H1 (cell line): ENCODE measurements around the gene WDR45B. TPM values are rescaled to one million over a fixed set of nuclear protein-coding genes. Genes with fewer than 3 reads are reported as not detected.

Source experiments
- CTCF ChIA-PET: fragments of 300-600 bp; sonication (Branson Sonifier 250); formaldehyde crosslinking; loops from one replicate; lab custom pipeline; 2021; ENCODE audit not compliant: partially characterized antibody; lab: Charles Lee
- POLR2A ChIA-PET: fragments of 300-600 bp; sonication (Branson Sonifier 250); formaldehyde crosslinking; loops from one replicate; lab custom pipeline; 2021; ENCODE audit warnings: inconsistent platforms; ENCODE audit not compliant: partially characterized antibody; lab: Charles Lee
- DNase-seq, 2 experiments: peaks; one replicate each; pipeline versions ENCODE4 v3.0.0 to v3.0.0-alpha.2; 2010 to 2022; ENCODE audit warnings: low spot score in 2 of 2, low read depth in 1 of 2, mixed read lengths in 1 of 2
- FAIRE-seq: peaks from 2 replicates; lab custom pipeline; 2011; peaks lifted over from hg19 to GRCh38; lab: Jason Lieb, UNC
- H2AFZ ChIP-seq: 2 replicates; pipeline ENCODE4 v1.8.1; 2012; ENCODE audit warnings: low read length, inconsistent platforms
- H2AK5ac ChIP-seq: 2 replicates; pipeline ENCODE4 v1.6.1; 2013; ENCODE audit warnings: low read depth, low read length
- H2BK120ac ChIP-seq: replicated peaks from 2 replicates; pipeline ENCODE3; 2013; ENCODE audit warnings: low read depth, low read length, inconsistent platforms
- H2BK12ac ChIP-seq: 2 replicates; pipeline ENCODE4 v1.6.1; 2013; ENCODE audit warnings: low read depth, low read length
- H2BK15ac ChIP-seq: 2 replicates; pipeline ENCODE4 v1.6.1; 2013; ENCODE audit warnings: low read length
- H2BK20ac ChIP-seq: 2 replicates; pipeline ENCODE4 v1.6.1; 2013; ENCODE audit warnings: low read length
- H2BK5ac ChIP-seq: 2 replicates; pipeline ENCODE4 v1.6.1; 2013; ENCODE audit warnings: low read depth, low read length
- H3K14ac ChIP-seq: 2 replicates; pipeline ENCODE4 v1.6.1; 2013; ENCODE audit warnings: inconsistent platforms; ENCODE audit not compliant: insufficient read length
- H3K18ac ChIP-seq: 2 replicates; pipeline ENCODE4 v1.6.1; 2013; ENCODE audit warnings: low read length; ENCODE audit errors: extremely low read depth
- H3K23ac ChIP-seq: 2 replicates; pipeline ENCODE4 v1.6.1; 2013; ENCODE audit warnings: inconsistent platforms; ENCODE audit not compliant: insufficient read length
- H3K23me2 ChIP-seq: 2 replicates; pipeline ENCODE4 v1.6.1; 2013; ENCODE audit warnings: low read depth, low read length
- H3K27ac ChIP-seq: 2 replicates; pipeline ENCODE4 v1.6.1; 2011; ENCODE audit warnings: low read depth, low read length, inconsistent platforms
- H3K27me3 ChIP-seq, 4 experiments: replicated peaks in 1 of 4; 1 replicate in 1 of 4; 2 replicates in 3 of 4; pipeline versions ENCODE4 v1.6.1 to v1.8.1; 2011 to 2013; ENCODE audit warnings: low read length in 3 of 4, mild to moderate bottlenecking in 3 of 4, inconsistent platforms in 2 of 4, mixed read lengths in 2 of 4, moderate library complexity in 1 of 4; ENCODE audit not compliant: control insufficient read depth in 3 of 4, insufficient read depth in 3 of 4; ENCODE audit errors: extremely low read depth in 1 of 4
- H3K36me3 ChIP-seq, 4 experiments: 2 replicates each; pipeline versions ENCODE4 v1.6.1 to v1.8.1; 2011 to 2013; ENCODE audit warnings: mild to moderate bottlenecking in 4 of 4, low read length in 3 of 4, moderate library complexity in 2 of 4, control low read depth in 1 of 4, inconsistent platforms in 1 of 4; ENCODE audit not compliant: insufficient read depth in 4 of 4, control insufficient read depth in 2 of 4
- H3K4ac ChIP-seq: replicated peaks from 2 replicates; pipeline ENCODE3; 2013; ENCODE audit warnings: low read length, low read depth, mixed read lengths, inconsistent platforms; ENCODE audit not compliant: insufficient read length
- H3K4me1 ChIP-seq, 4 experiments: replicated peaks in 1 of 4; 1 replicate in 1 of 4; 2 replicates in 3 of 4; pipeline versions ENCODE4 v1.6.1 to v1.8.1; 2011 to 2013; ENCODE audit warnings: low read length in 3 of 4, inconsistent platforms in 2 of 4, mixed read lengths in 1 of 4; ENCODE audit not compliant: insufficient read depth in 4 of 4, control insufficient read depth in 3 of 4
- H3K4me2 ChIP-seq, 2 experiments: 2 replicates each; pipeline versions ENCODE4 v1.6.1 to v1.8.1; 2011 to 2013; ENCODE audit warnings: low read depth in 2 of 2, low read length in 2 of 2, control low read depth in 1 of 2, inconsistent platforms in 1 of 2, mild to moderate bottlenecking in 1 of 2; ENCODE audit not compliant: insufficient read depth in 1 of 2
- H3K4me3 ChIP-seq, 4 experiments: fragments of 200-600, 300-600 bp in 1 of 4; sonication (generic), shearing (Covaris generic), sonication (Bioruptor Twin) in 1 of 4; 2 replicates each; pipeline versions ENCODE4 v1.5.1 to v1.8.1; 2011 to 2016; ENCODE audit warnings: low read length in 4 of 4, low read depth in 3 of 4, control low read depth in 2 of 4, inconsistent platforms in 2 of 4, mild to moderate bottlenecking in 2 of 4, mixed read lengths in 1 of 4, moderate library complexity in 1 of 4; ENCODE audit not compliant: insufficient read depth in 2 of 4; ENCODE audit errors: extremely low read depth in 1 of 4
- H3K56ac ChIP-seq: replicated peaks from 2 replicates; pipeline ENCODE3; 2013; ENCODE audit warnings: low read depth, mild to moderate bottlenecking, mixed read lengths, low read length, inconsistent platforms; ENCODE audit not compliant: insufficient read length
- H3K79me1 ChIP-seq: 2 replicates; pipeline ENCODE4 v1.6.1; 2013; ENCODE audit warnings: low read depth, low read length, control low read depth
- H3K79me2 ChIP-seq, 2 experiments: 2 replicates each; pipeline versions ENCODE4 v1.6.1 to v1.8.1; 2012 to 2013; ENCODE audit warnings: low read length in 2 of 2, mild to moderate bottlenecking in 2 of 2, inconsistent platforms in 1 of 2; ENCODE audit not compliant: insufficient read depth in 2 of 2, control insufficient read depth in 1 of 2
- H3K9ac ChIP-seq, 4 experiments: replicated peaks in 1 of 4; 1 replicate in 1 of 4; 2 replicates in 3 of 4; pipeline versions ENCODE4 v1.6.1 to v1.8.1; 2011 to 2013; ENCODE audit warnings: low read depth in 3 of 4, low read length in 3 of 4, control low read depth in 2 of 4, mild to moderate bottlenecking in 2 of 4, moderate library complexity in 2 of 4, inconsistent platforms in 1 of 4; ENCODE audit errors: extremely low read depth in 1 of 4
- H3K9me3 ChIP-seq, 2 experiments: 2 replicates each; pipeline versions ENCODE4 v1.6.1 to v1.8.1; 2012 to 2013; ENCODE audit warnings: mild to moderate bottlenecking in 2 of 2, moderate library complexity in 2 of 2, control low read depth in 1 of 2, inconsistent platforms in 1 of 2, low read depth in 1 of 2, low read length in 1 of 2, mixed read lengths in 1 of 2; ENCODE audit not compliant: insufficient read depth in 2 of 2
- H4K20me1 ChIP-seq, 2 experiments: replicated peaks in 1 of 2; 2 replicates each; pipeline versions ENCODE3 to v1.8.1; 2011 to 2013; ENCODE audit warnings: inconsistent platforms in 2 of 2, low read length in 2 of 2, mild to moderate bottlenecking in 1 of 2; ENCODE audit not compliant: insufficient read depth in 2 of 2, control insufficient read depth in 1 of 2
- H4K5ac ChIP-seq: 2 replicates; pipeline ENCODE4 v1.6.1; 2013; ENCODE audit warnings: low read length, low read depth, mixed read lengths, inconsistent platforms; ENCODE audit not compliant: insufficient read length
- H4K8ac ChIP-seq: 2 replicates; pipeline ENCODE4 v1.8.0; 2013; ENCODE audit warnings: mild to moderate bottlenecking, moderate library complexity, low read length, inconsistent platforms; ENCODE audit not compliant: insufficient read depth; ENCODE audit errors: extremely low read depth
- H4K91ac ChIP-seq: replicated peaks from 2 replicates; pipeline ENCODE3; 2013; ENCODE audit warnings: low read length, mixed read lengths, inconsistent platforms; ENCODE audit not compliant: insufficient read length
- POLR2AphosphoS5 ChIP-seq: IDR thresholded peaks from 2 replicates; pipeline ENCODE4 v1.6.1; 2011; ENCODE audit warnings: low read depth, low read length
- RAD21 ChIP-seq, 2 experiments: IDR thresholded peaks in 1 of 2; conservative IDR thresholded peaks in 1 of 2; 2 replicates each; pipeline ENCODE4 v1.6.1; 2011; ENCODE audit warnings: low read depth in 2 of 2, low read length in 2 of 2, improper control_type of control experiment in 1 of 2, inconsistent platforms in 1 of 2, mild to moderate bottlenecking in 1 of 2, moderate library complexity in 1 of 2
- SIX5 ChIP-seq: IDR thresholded peaks from 2 replicates; pipeline ENCODE4 v1.6.1; 2011; ENCODE audit warnings: mild to moderate bottlenecking, low read depth, low read length
- WGBS, 2 experiments: shearing (Covaris generic) in 1 of 2; methylation state at CpG; one replicate each; pipeline versions ENCODE4 v1.1.6 to v1.1.7; 2013 to 2015; ENCODE audit warnings: low lambda C conversion rate in 2 of 2, mixed read lengths in 2 of 2, inconsistent platforms in 1 of 2, low coverage in 1 of 2, missing lambda C conversion rate in 1 of 2; ENCODE audit not compliant: insufficient replicate concordance in 2 of 2, insufficient coverage in 1 of 2, insufficient read length in 1 of 2; ENCODE audit errors: extremely low coverage in 1 of 2, missing lambda C conversion rate in 1 of 2; 5-methylcytosine and 5-hydroxymethylcytosine counted together
- polyA plus RNA-seq, 7 experiments: library from polyadenylated mRNA; depleted of rRNA in 3 of 7; stranded (reverse) in 5 of 7; unstranded in 2 of 7; fragments of >200 nt in 5 of 7; fragments of 200-250 nt in 2 of 7; gene quantifications; 1 replicate in 5 of 7; 2 replicates in 1 of 7; 4 replicates in 1 of 7; pipeline versions ENCODE4 v1.2.1 to v1.2.3, GENCODE V29; 2011 to 2013; ENCODE audit warnings: missing spikeins in 2 of 7, mixed read lengths in 2 of 7
- total RNA-seq: library from RNA; stranded (reverse); fragmentation: NEBNext Ultra II Directional; extraction: Animal tissue kit (Norgen Biotek cat#: 25700); gene quantifications from 2 replicates; pipeline ENCODE4 v1.2.1, GENCODE V29; 2021
- TF ChIP-seq, protein P1 (sequence below), 3 experiments: IDR thresholded peaks; 1 replicate in 2 of 3; 2 replicates in 1 of 3; pipeline versions ENCODE4 v1.5.1 to v1.6.1; 2011; ENCODE audit warnings: low read length in 3 of 3, mild to moderate bottlenecking in 3 of 3, inconsistent platforms in 2 of 3, low read depth in 1 of 3, moderate library complexity in 1 of 3; ENCODE audit not compliant: insufficient read depth in 1 of 3; ENCODE audit errors: control extremely low read depth in 1 of 3

Gene WDR45B
- total and polyA plus RNA-seq, 2 of the 8 experiments (the other 6 are each of a cell fraction or from before 2014, with no cell fraction given), result 82.0 to 100 TPM

DNA sequence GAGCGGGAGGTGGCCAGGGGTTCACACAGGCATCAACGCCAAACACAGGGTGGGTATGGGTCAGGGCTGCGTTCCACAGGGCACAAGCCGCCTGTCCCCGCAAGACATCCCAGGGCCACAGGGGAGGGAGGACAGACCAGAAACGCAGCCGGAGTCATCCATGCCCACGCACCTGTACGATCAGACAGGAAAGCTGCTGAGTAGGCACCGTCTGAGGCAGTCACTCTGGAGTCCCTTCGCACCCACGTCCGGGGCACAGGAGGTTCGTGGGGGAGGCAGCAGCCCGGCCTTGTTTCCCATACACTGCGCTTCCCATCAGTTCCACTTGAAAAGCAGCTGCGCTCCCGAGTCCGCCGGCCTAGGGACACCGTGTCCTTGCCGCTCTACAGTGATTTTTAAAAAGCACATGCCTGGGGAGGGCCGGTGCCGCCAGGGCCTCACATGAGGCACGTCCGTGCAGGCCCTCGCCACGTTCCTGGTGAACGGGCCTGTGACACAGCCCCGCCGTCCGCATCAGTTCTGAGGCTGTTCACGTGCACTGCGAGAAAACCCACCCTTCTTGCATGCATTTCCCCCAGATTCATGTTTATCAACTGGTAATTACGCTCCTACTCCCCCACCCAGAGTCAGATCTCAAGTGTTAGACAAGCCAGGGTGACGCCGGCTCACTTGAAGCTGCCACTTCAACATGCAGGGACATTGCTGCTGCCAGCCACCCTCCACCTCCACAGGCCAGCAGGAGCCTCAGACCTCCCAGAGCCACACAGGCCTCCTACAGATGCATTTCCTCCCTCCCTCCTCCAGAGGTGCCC, 34.8 kb downstream of the WDR45B start:
- H3K9ac ChIP-seq, result no peak overlapping the region
- TF ChIP-seq, protein P1, sequence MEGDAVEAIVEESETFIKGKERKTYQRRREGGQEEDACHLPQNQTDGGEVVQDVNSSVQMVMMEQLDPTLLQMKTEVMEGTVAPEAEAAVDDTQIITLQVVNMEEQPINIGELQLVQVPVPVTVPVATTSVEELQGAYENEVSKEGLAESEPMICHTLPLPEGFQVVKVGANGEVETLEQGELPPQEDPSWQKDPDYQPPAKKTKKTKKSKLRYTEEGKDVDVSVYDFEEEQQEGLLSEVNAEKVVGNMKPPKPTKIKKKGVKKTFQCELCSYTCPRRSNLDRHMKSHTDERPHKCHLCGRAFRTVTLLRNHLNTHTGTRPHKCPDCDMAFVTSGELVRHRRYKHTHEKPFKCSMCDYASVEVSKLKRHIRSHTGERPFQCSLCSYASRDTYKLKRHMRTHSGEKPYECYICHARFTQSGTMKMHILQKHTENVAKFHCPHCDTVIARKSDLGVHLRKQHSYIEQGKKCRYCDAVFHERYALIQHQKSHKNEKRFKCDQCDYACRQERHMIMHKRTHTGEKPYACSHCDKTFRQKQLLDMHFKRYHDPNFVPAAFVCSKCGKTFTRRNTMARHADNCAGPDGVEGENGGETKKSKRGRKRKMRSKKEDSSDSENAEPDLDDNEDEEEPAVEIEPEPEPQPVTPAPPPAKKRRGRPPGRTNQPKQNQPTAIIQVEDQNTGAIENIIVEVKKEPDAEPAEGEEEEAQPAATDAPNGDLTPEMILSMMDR (IDR thresholded peaks at IDR 0.05; ENCODE audit: control extremely low read depth in 1 of 3, insufficient read depth in 1 of 3, low read depth in 1 of 3, low read length in 3 of 3), result peak in 1 of 3 experiments; percentile 20; a peak in 2 of 4 replicates
- TF ChIP-seq SIX5 (no peak), POLR2AphosphoS5 (peak; percentile 36; the same call in 1 of the 2 replicates), RAD21 (IDR thresholded peaks at IDR 0.05 in 1 of 2, conservative IDR thresholded peaks at IDR 0.05 in 1 of 2; ENCODE audit: low read depth in 2 of 2, low read length in 2 of 2) (peak in 1 of 2 experiments; percentile 13; a peak in 1 of 4 replicates)
- H2BK15ac ChIP-seq, result no peak overlapping the region
- H4K20me1 ChIP-seq, result peaks cover 4 to 6% of the 10 kb centered on the region in 2 experiments
- FAIRE-seq (no peak), DNase-seq (no peak)
- H3K36me3 ChIP-seq, result peaks cover 9 to 35% (median 26%) of the 10 kb centered on the region in 4 experiments; a peak in 7 of 8 replicates
- no peak overlapping the region for H3K18ac ChIP-seq
- no peak overlapping the region for H4K8ac ChIP-seq
- H3K9me3 ChIP-seq, result no peaks in the 10 kb centered on the region
- H3K4me2 ChIP-seq, result no peak overlapping the region
- no peak overlapping the region for H3K23ac ChIP-seq
- H2BK12ac ChIP-seq, result no peak overlapping the region
- H4K91ac ChIP-seq, result no peak overlapping the region
- ChIA-PET CTCF (interaction anchor here (0.6 to 3.4 kb wide), 3 partner anchors 10 to 116 kb away, joined by 3 to 15 read pairs (median 3); no protein-coding TSS in a partner anchor), POLR2A (interaction anchor here (0.6 to 1.2 kb wide), 2 partner anchors 28 to 235 kb away, joined by 3 to 6 read pairs; no protein-coding TSS in a partner anchor)
- H3K14ac ChIP-seq, result no peak overlapping the region
- no peak overlapping the region for H2BK120ac ChIP-seq
- H2AFZ ChIP-seq, result no peak overlapping the region
- no peak overlapping the region for H2BK20ac ChIP-seq
- 92% methylated on average over 37 of the region's 37 CpGs; no CpG with 5 or more reads in 1 of the 2 experiments for WGBS, 2 experiments
- no peak overlapping the region for H3K27ac ChIP-seq
- H3K23me2 ChIP-seq, result no peaks in the 10 kb centered on the region
- no peaks in the 10 kb centered on the region for H3K79me2 ChIP-seq
- no peaks in the 10 kb centered on the region for H3K27me3 ChIP-seq
- no peaks in the 10 kb centered on the region for H3K79me1 ChIP-seq
- H3K4me3 ChIP-seq, result no peak overlapping the region
- H3K56ac ChIP-seq, result no peak overlapping the region
- H4K5ac ChIP-seq, result no peak overlapping the region
- H2AK5ac ChIP-seq, result no peak overlapping the region
- no peak overlapping the region for H3K4ac ChIP-seq
- 0 out of 7 replicates have a peak, but pooled peaks cover 0 to 1% (median 0%) of the 10 kb centered on the region in 4 experiments for H3K4me1 ChIP-seq
- H2BK5ac ChIP-seq, result no peak overlapping the region
